ENCODE results near the gene STXBP2.

DNA sequence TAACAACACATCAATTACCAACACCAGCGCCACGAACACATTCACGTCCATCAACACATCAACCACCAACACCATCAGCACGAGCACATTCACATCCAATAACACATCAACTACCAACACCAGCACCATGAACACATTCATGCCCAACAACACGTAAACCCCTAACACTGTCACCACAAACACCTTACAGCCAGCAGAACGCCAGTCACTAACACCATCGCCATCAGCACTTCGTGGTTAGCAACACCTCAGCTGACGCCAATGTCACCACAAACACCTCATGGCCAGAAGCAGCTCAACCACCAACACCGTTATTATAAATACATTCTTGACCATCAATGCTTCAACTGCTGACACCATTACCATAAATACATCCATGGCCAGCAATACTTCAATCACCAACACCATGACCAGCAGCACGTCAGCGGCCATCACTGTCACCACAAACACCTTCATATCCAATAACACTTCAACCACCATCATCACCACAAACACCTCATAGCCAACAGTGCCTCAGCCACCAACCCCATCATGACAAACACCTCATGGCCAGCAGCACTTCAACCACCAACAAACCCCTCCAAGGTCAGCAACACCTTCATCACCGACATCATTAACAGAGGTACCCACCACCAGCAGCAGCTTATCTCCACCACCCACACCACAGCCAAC lies 55.6 kb downstream of the STXBP2 start:
- TF ChIP-seq CTCF (IDR thresholded peaks at IDR 0.05) (no peak), POLR2A (IDR thresholded peaks at IDR 0.05) (no peak)
